ENCODE data around the gene POLR2B.
"Not testable (repeated sequence)": the region's sequence is repeated elsewhere in the genome, so short reads cannot be mapped to it uniquely, and the experiment has no call there.

POLR2B gene

GRCh38 chr4:57055886-57056285, 77.2 kb downstream of the POLR2B start:
- H3K36me3 Mint-ChIP-seq (ENCODE audit: low read depth), result no peaks in the 10 kb centered on the region
- no peak overlapping the region for H3K27ac Mint-ChIP-seq
- no peaks in the 10 kb centered on the region for H3K9me3 Mint-ChIP-seq
- DNase-seq, result no peak
- H3K4me3 Mint-ChIP-seq, result no peak overlapping the region
- H3K4me1 Mint-ChIP-seq (ENCODE audit: low read depth), result no peaks in the 10 kb centered on the region
- peaks cover 46% of the 10 kb centered on the region for H3K27me3 Mint-ChIP-seq

GRCh38 chr4:57059890-57060716, 81.4 kb downstream of the POLR2B start:
- no peak for DNase-seq
- Mint-ChIP-seq H3K36me3 (ENCODE audit: low read depth) (no peaks in the 10 kb centered on the region), H3K4me3 (no peak overlapping the region), H3K27ac (no peak overlapping the region), H3K9me3 (no peaks in the 10 kb centered on the region), H3K27me3 (peaks cover 37% of the 10 kb centered on the region), H3K4me1 (ENCODE audit: low read depth) (no peaks in the 10 kb centered on the region)

DNA sequence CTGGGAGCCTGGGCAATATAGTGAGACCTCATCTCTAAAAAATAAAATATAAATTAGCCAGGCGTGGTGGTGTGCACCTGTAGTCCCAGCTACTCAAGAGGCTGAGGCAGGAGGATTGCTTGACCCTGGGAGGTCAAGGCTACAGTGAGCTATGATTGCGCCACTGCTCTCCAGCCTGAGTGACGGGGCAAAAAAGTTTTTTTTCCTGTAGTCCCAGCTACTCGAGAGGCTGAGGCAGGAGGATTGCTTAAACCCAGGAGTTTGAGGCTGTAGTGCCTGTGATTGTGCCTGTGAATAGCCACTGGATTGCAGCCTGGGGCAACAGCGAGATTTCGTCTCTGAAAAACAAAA, 82.0 kb downstream of the POLR2B start:
- peaks cover 35% of the 10 kb centered on the region for H3K27me3 Mint-ChIP-seq
- not testable (repeated sequence) for H3K4me1 Mint-ChIP-seq (ENCODE audit: low read depth); H3K4me3 Mint-ChIP-seq; H3K36me3 Mint-ChIP-seq (ENCODE audit: low read depth); DNase-seq; H3K27ac Mint-ChIP-seq; H3K9me3 Mint-ChIP-seq

GRCh38 chr4:57061395-57061794, 82.7 kb downstream of the POLR2B start:
- H3K27ac Mint-ChIP-seq, result no peak overlapping the region
- no peaks in the 10 kb centered on the region for H3K4me1 Mint-ChIP-seq (ENCODE audit: low read depth)
- H3K4me3 Mint-ChIP-seq, result no peak overlapping the region
- no peak for DNase-seq
- H3K36me3 Mint-ChIP-seq (ENCODE audit: low read depth), result no peaks in the 10 kb centered on the region
- H3K9me3 Mint-ChIP-seq, result no peaks in the 10 kb centered on the region
- H3K27me3 Mint-ChIP-seq, result peaks cover 28% of the 10 kb centered on the region

DNA sequence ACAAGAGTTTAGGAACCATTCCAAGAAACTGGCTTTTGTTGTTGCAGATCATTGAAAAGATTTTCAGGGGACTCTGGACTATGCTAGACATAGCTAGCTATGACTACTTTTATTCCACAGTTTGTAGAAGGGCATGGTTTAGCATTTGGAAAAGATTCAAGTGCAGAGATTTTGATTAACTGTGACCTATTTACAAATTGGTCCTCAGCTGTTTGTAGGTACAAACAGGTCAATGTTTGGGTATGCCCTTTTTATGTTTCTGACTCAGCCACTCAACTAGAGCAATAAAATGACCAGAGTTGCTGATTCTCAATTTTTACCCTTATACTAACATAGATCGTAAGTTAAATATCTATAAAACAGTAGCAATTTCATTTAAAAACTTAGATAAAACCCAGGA, 84.8 kb downstream of the POLR2B start:
- Mint-ChIP-seq H3K36me3 (ENCODE audit: low read depth) (no peaks in the 10 kb centered on the region), H3K9me3 (no peaks in the 10 kb centered on the region), H3K27ac (no peak overlapping the region), H3K4me1 (ENCODE audit: low read depth) (no peaks in the 10 kb centered on the region), H3K27me3 (peaks cover 18% of the 10 kb centered on the region), H3K4me3 (no peak overlapping the region)
- no peak for DNase-seq

- Mint-ChIP-seq H3K27me3 (peaks cover 14% of the 10 kb centered on the region), H3K9me3 (no peaks in the 10 kb centered on the region), H3K36me3 (ENCODE audit: low read depth) (no peaks in the 10 kb centered on the region), H3K27ac (no peak overlapping the region), H3K4me3 (no peak overlapping the region), H3K4me1 (ENCODE audit: low read depth) (no peaks in the 10 kb centered on the region)
- no peak for DNase-seq
Observed at GRCh38 chr4:57064120-57064519, 85.4 kb downstream of the POLR2B start.

DNA sequence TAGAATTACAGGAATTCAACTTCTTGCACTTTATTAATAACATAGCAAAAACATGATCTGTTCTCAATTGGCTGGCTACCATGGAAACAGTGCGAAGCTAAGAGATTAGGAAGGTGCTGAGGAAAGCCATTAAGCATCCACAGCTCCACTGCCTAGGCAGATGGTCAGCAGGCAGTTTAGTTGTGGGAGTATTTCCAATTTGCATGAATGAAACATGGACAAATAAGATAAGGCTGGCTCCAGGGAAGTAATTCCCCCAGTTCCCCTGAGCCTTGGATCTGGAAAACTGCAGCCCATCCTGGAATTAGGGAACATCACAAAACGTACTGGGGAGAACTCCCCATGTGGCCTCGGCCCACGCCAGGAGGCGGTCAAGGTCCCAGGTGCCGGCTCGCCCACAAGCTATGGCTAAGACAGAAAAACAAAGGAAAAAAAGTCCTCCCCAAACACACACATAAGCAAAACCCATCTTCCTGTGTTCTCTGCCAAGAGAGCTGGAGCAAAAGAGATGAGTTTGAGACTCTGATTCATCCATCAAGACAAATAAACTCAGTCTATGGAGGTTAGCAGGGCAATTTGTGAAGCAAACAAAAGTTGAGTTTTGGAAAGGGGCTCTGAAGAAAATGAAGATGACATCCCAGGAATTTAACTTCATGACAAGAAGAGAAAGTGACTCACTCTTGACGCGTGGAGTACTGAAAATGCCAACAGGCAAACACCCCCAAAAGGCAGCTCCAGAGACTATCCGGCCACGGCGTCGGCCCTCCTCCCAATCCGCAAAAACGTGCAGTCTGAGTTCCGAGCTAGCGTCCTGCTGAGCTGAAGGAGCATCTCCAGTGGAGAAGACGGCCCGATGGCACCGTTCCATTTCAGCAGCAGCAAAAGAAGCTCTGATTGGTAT, 86.4 kb downstream of the POLR2B start:
- no peak for DNase-seq
- Mint-ChIP-seq H3K4me3 (no peak overlapping the region), H3K27me3 (peaks cover 11% of the 10 kb centered on the region), H3K36me3 (ENCODE audit: low read depth) (no peaks in the 10 kb centered on the region), H3K27ac (no peak overlapping the region), H3K4me1 (ENCODE audit: low read depth) (no peaks in the 10 kb centered on the region), H3K9me3 (no peaks in the 10 kb centered on the region)

GRCh38 chr4:57065730-57066482, 87.2 kb downstream of the POLR2B start:
- Mint-ChIP-seq H3K9me3 (no peaks in the 10 kb centered on the region), H3K27me3 (peaks cover 11% of the 10 kb centered on the region), H3K36me3 (ENCODE audit: low read depth) (no peaks in the 10 kb centered on the region), H3K4me1 (ENCODE audit: low read depth) (no peaks in the 10 kb centered on the region), H3K4me3 (no peak overlapping the region), H3K27ac (no peak overlapping the region)
- DNase-seq, result no peak

- DNase-seq, result no peak
Observed at GRCh38 chr4:57068237-57068981, 89.7 kb downstream of the POLR2B start.

GRCh38 chr4:57070461-57070860, 91.8 kb downstream of the POLR2B start:
- Mint-ChIP-seq H3K27ac (no peak overlapping the region), H3K9me3 (no peaks in the 10 kb centered on the region), H3K4me3 (no peak overlapping the region), H3K27me3 (peaks cover 9% of the 10 kb centered on the region), H3K36me3 (ENCODE audit: low read depth) (no peaks in the 10 kb centered on the region), H3K4me1 (ENCODE audit: low read depth) (no peaks in the 10 kb centered on the region)
- DNase-seq, result no peak

More at GRCh38 chr4:57068237-57068981, 89.7 kb downstream of the POLR2B start:
- Mint-ChIP-seq H3K36me3 (ENCODE audit: low read depth) (no peaks in the 10 kb centered on the region), H3K27ac (no peak overlapping the region), H3K27me3 (peaks cover 5% of the 10 kb centered on the region), H3K4me1 (ENCODE audit: low read depth) (no peaks in the 10 kb centered on the region), H3K9me3 (no peaks in the 10 kb centered on the region), H3K4me3 (no peak overlapping the region)

DNA sequence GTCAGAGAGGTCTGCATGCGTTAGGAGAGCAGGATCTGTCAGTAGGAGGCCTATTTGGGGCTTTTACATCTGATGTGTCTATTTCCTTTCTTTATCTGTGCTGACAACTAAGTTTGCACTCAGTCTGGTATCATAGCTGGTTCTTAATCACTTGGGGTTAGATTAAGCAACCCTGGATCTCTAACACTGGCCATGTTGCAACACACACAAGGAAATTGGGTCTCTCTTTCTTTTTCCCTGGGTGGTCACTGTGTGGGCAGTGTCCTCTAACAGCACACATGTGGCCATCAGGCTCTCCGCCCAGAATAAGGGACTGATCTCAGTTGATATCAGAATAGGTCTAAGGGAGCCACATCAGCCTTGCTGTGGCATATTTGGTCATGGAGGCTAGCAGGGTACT, 92.6 kb downstream of the POLR2B start:
- no peak overlapping the region for H3K4me3 Mint-ChIP-seq
- no peaks in the 10 kb centered on the region for H3K36me3 Mint-ChIP-seq (ENCODE audit: low read depth)
- no peaks in the 10 kb centered on the region for H3K4me1 Mint-ChIP-seq (ENCODE audit: low read depth)
- peaks cover 9% of the 10 kb centered on the region for H3K27me3 Mint-ChIP-seq
- H3K27ac Mint-ChIP-seq, result no peak overlapping the region
- DNase-seq, result no peak
- no peaks in the 10 kb centered on the region for H3K9me3 Mint-ChIP-seq

DNA sequence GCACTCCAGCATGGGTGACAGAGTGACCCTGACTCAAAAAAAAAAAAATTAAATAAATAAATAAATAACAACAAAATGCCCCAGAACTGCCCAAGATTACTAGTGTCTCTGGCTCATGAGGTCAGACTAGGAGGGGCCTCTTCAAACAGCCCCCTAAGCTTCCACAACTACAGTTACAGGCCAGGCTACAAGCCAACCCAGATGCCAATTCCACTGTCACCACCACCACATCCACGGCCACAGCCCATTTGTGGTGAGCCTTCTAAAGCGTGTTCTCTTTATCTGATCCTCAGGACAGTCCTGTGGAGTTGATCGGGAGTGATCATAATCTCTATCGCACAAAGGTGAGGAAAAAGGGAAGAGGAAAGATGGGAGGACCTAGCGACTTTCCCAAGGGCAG, 94.9 kb downstream of the POLR2B start:
- Mint-ChIP-seq H3K27ac (no peak overlapping the region), H3K9me3 (no peaks in the 10 kb centered on the region), H3K4me1 (ENCODE audit: low read depth) (no peaks in the 10 kb centered on the region), H3K4me3 (no peak overlapping the region), H3K36me3 (ENCODE audit: low read depth) (no peaks in the 10 kb centered on the region), H3K27me3 (peaks cover 19% of the 10 kb centered on the region)
- no peak for DNase-seq

GRCh38 chr4:57074744-57075143, 96.0 kb downstream of the POLR2B start:
- DNase-seq, result no peak
- Mint-ChIP-seq H3K27ac (no peak overlapping the region), H3K36me3 (ENCODE audit: low read depth) (no peaks in the 10 kb centered on the region), H3K4me1 (ENCODE audit: low read depth) (no peaks in the 10 kb centered on the region), H3K4me3 (no peak overlapping the region), H3K27me3 (peaks cover 24% of the 10 kb centered on the region), H3K9me3 (no peaks in the 10 kb centered on the region)

DNA sequence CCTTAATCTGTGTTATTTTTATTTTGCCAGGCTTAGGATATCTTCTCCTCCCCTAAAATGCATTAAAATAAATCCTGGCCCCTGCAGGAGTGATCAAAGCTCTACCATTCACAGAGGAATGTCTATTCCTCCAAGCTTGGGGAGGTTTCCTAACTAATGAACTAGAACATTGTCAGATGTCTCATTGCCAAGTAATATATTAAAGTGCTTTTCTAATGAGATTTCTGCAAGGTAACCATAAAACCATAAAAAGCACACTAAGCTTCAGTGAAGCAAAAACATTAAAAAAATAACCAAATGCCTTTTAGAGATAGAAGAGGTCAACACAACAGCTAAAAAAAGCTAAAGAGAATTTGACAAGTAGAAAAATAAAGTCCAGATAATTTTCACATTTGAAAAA, 96.7 kb downstream of the POLR2B start:
- Mint-ChIP-seq H3K4me1 (ENCODE audit: low read depth) (no peaks in the 10 kb centered on the region), H3K9me3 (no peaks in the 10 kb centered on the region), H3K4me3 (no peak overlapping the region), H3K27me3 (peaks cover 24% of the 10 kb centered on the region), H3K27ac (no peak overlapping the region), H3K36me3 (ENCODE audit: low read depth) (no peaks in the 10 kb centered on the region)
- DNase-seq, result no peak

Data from activated T-cell treated with anti-CD3 and anti-CD28 coated beads, Interleukin-2, amount 50 U/mL, for 24 hours (primary cell).